Middle frontal gyrus (tissue), 1 donor: Measurements from ENCODE around the gene PLSCR3.

Experiments used
- DNase-seq: peaks from one replicate; pipeline ENCODE4 v3.0.0-alpha.2; 2015; ENCODE audit warnings: low spot score; ENCODE audit errors: extremely low spot score

PLSCR3 gene

GRCh38 chr17:7426896-7427489 is 32.7 kb upstream of the PLSCR3 start:
- no peak for DNase-seq

- DNase-seq, result no peak
Measured at GRCh38 chr17:7426203-7426863, 32.0 kb upstream of the PLSCR3 start.

GRCh38 chr17:7425756-7426155 is 31.4 kb upstream of the PLSCR3 start:
- DNase-seq, result no peak

- no peak for DNase-seq
Measured at GRCh38 chr17:7425316-7425715, 31.0 kb upstream of the PLSCR3 start, which contains the start of gene SPEM2. SPEM2 (plus strand) TSS chr17:7425616; CDS start chr17:7425689, 73 bp downstream.

GRCh38 chr17:7423679-7424078 is 29.4 kb upstream of the PLSCR3 start:
- DNase-seq, result no peak

- DNase-seq, result no peak
Measured at GRCh38 chr17:7421186-7421585, 26.9 kb upstream of the PLSCR3 start.

- no peak for DNase-seq
Measured at GRCh38 chr17:7419819-7420610, 25.7 kb upstream of the PLSCR3 start, which contains the start of gene SPEM1. SPEM1 (plus strand) TSS chr17:7420324; CDS start chr17:7420385, 61 bp downstream.

GRCh38 chr17:7418472-7419152 is 24.3 kb upstream of the PLSCR3 start:
- DNase-seq, result no peak

- no peak for DNase-seq
Measured at GRCh38 chr17:7417056-7417655, 22.8 kb upstream of the PLSCR3 start.

- no peak for DNase-seq
Measured at GRCh38 chr17:7416323-7416722, 22.0 kb upstream of the PLSCR3 start.

GRCh38 chr17:7415784-7416183 is 21.5 kb upstream of the PLSCR3 start:
- DNase-seq, result no peak

GRCh38 chr17:7414837-7415236 is 20.5 kb upstream of the PLSCR3 start:
- DNase-seq, result no peak

- no peak for DNase-seq
Measured at GRCh38 chr17:7413346-7413985, 19.1 kb upstream of the PLSCR3 start.

GRCh38 chr17:7411427-7411750 is 17.1 kb upstream of the PLSCR3 start:
- DNase-seq, result no peak

- no peak for DNase-seq
Measured at GRCh38 chr17:7410634-7411426, 16.5 kb upstream of the PLSCR3 start.

GRCh38 chr17:7409716-7410115 is 15.4 kb upstream of the PLSCR3 start:
- no peak for DNase-seq

- no peak for DNase-seq
Measured at GRCh38 chr17:7408863-7409262, 14.5 kb upstream of the PLSCR3 start.

GRCh38 chr17:7408252-7408727 is 14.0 kb upstream of the PLSCR3 start:
- DNase-seq, result no peak

GRCh38 chr17:7407485-7408251 is 13.3 kb upstream of the PLSCR3 start, which contains the start of gene NLGN2:
NLGN2 (plus strand) TSS chr17:7407845; CDS start chr17:7408256, 411 bp downstream.
- DNase-seq, result no peak
